CD4-positive, alpha-beta T cell treated with Interferon alpha-2 for 1 hour (primary cell): ENCODE measurements around the gene CGRRF1.

Experiments used
- DNase-seq, 2 donors: peaks; one replicate each; pipeline ENCODE4 v3.0.0-alpha.2; 2020 to 2022

Gene CGRRF1

GRCh38 chr14:54580933-54581332, 71.2 kb downstream of the CGRRF1 start:
- DNase-seq = no peak

GRCh38 chr14:54582334-54582733, 72.6 kb downstream of the CGRRF1 start:
- no peak for DNase-seq

- no peak for DNase-seq
These were observed 74.4 kb downstream of the CGRRF1 start for GRCh38 chr14:54584097-54584496.

GRCh38 chr14:54585214-54585613, 75.5 kb downstream of the CGRRF1 start:
- DNase-seq = no peak
